Measurements from ENCODE around the gene ZP1.

Gene ZP1

GRCh38 chr11:60858236-60858635 is 9.1 kb upstream of the ZP1 start:
- no peak for DNase-seq (ENCODE audit: low read depth in 1 of 2, low spot score in 1 of 2)

- no peak for DNase-seq (ENCODE audit: low read depth in 1 of 2, low spot score in 1 of 2)
These were observed 8.4 kb upstream of the ZP1 start for GRCh38 chr11:60858731-60859464.

GRCh38 chr11:60859616-60860250 is 7.6 kb upstream of the ZP1 start:
- DNase-seq (ENCODE audit: low read depth in 1 of 2, low spot score in 1 of 2): no peak

GRCh38 chr11:60860943-60861342 is 6.4 kb upstream of the ZP1 start:
- DNase-seq (ENCODE audit: low read depth in 1 of 2, low spot score in 1 of 2): no peak

- DNase-seq (ENCODE audit: low read depth in 1 of 2, low spot score in 1 of 2): no peak
These were observed 5.2 kb upstream of the ZP1 start for GRCh38 chr11:60862171-60862570.

GRCh38 chr11:60863550-60864521 is 3.5 kb upstream of the ZP1 start:
- DNase-seq (ENCODE audit: low read depth in 1 of 2, low spot score in 1 of 2): no peak

- no peak for DNase-seq (ENCODE audit: low read depth in 1 of 2, low spot score in 1 of 2)
These were observed 2.4 kb upstream of the ZP1 start for GRCh38 chr11:60864856-60865513.

GRCh38 chr11:60867871-60868681 is 734 bp downstream of the ZP1 start:
- no peak for DNase-seq (ENCODE audit: low read depth in 1 of 2, low spot score in 1 of 2)

- no peak for DNase-seq (ENCODE audit: low read depth in 1 of 2, low spot score in 1 of 2)
These were observed 1.5 kb downstream of the ZP1 start for GRCh38 chr11:60868682-60869450.

- DNase-seq (ENCODE audit: low read depth in 1 of 2, low spot score in 1 of 2): no peak
These were observed 2.1 kb downstream of the ZP1 start for GRCh38 chr11:60869451-60869825.

- DNase-seq (ENCODE audit: low read depth in 1 of 2, low spot score in 1 of 2): no peak
These were observed 2.9 kb downstream of the ZP1 start for GRCh38 chr11:60870276-60870675.

GRCh38 chr11:60870733-60871377 is 3.5 kb downstream of the ZP1 start:
- DNase-seq (ENCODE audit: low read depth in 1 of 2, low spot score in 1 of 2): no peak

GRCh38 chr11:60871378-60872061 is 4.2 kb downstream of the ZP1 start:
- DNase-seq (ENCODE audit: low read depth in 1 of 2, low spot score in 1 of 2): no peak

GRCh38 chr11:60872124-60872960 is 5.0 kb downstream of the ZP1 start:
- DNase-seq (ENCODE audit: low read depth in 1 of 2, low spot score in 1 of 2): no peak

- no peak for DNase-seq (ENCODE audit: low read depth in 1 of 2, low spot score in 1 of 2)
These were observed 5.7 kb downstream of the ZP1 start for GRCh38 chr11:60872961-60873524.

GRCh38 chr11:60873533-60873932 is 6.2 kb downstream of the ZP1 start:
- DNase-seq (ENCODE audit: low read depth in 1 of 2, low spot score in 1 of 2): no peak

Data from stimulated activated CD4-positive, alpha-beta T cell treated with anti-CD3 and anti-CD28 coated beads, Interleukin-15, amount 100 ng/mL, for 1 hour (primary cell).